ENCODE measurements around the gene ATF4.

Gene ATF4

DNA sequence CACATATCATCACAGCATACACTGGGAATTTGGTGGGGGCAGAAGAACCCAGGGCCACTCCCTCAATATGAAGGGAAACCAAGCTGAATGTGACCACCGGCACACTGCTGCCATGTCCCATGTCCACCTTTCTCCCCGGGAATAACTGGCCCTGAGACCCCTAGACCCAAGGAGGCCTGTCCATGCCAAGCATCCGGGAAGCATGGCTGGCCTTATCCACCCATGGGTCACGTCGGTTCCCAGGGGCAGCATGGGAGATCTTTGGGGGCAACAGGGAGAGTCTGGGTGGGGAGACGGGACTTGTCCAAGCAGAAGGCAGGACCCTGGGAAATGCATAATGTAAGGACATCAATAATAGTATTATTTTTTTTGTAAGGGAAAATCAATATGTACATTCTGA, 28.7 kb upstream of the ATF4 start:
- Histone ChIP-seq H2AFZ (ENCODE audit: low read length) (no peak overlapping the region), H3K27ac (replicated peaks; ENCODE audit: low read length) (no peak overlapping the region), H4K91ac (ENCODE audit: low read depth, low read length, poor library complexity) (no peak overlapping the region), H3K36me3 (replicated peaks in 1 of 2; ENCODE audit: control insufficient read depth in 2 of 2, insufficient read depth in 2 of 2, low read length in 2 of 2) (peaks cover 0 to 16% of the 10 kb centered on the region in 2 donors), H3K4me1 (ENCODE audit: control insufficient read depth in 2 of 2, insufficient read depth in 1 of 2, low read depth in 1 of 2, low read length in 2 of 2) (peaks cover 0 to 3% of the 10 kb centered on the region in 2 donors), H2BK15ac (ENCODE audit: low read length) (no peak overlapping the region), H3K23ac (ENCODE audit: low read depth, low read length, poor library complexity) (no peak overlapping the region), H3K9ac (ENCODE audit: low read depth, low read length, poor library complexity) (no peak overlapping the region), H2AK5ac (ENCODE audit: low read depth, low read length) (no peak overlapping the region), H3K9me3 (replicated peaks in 1 of 2; ENCODE audit: control insufficient read depth in 2 of 2, insufficient read depth in 1 of 2, low read depth in 1 of 2, low read length in 2 of 2) (no peaks in the 10 kb centered on the region), H2BK5ac (ENCODE audit: low read length) (no peak overlapping the region), H3K27me3 (ENCODE audit: control insufficient read depth in 3 of 3, insufficient read depth in 3 of 3, low read depth in 1 of 3, low read length in 3 of 3) (no peaks in the 10 kb centered on the region), H2BK12ac (ENCODE audit: low read length) (no peak overlapping the region), H3K4me2 (ENCODE audit: insufficient read depth, low read length, poor library complexity, severe bottlenecking) (no peak overlapping the region), H3K4me3 (ENCODE audit: low read length in 2 of 2) (no peak overlapping the region), H3K18ac (ENCODE audit: low read length) (no peak overlapping the region), H3K14ac (ENCODE audit: low read length) (no peak overlapping the region), H3K4ac (ENCODE audit: low read length) (no peak overlapping the region), H3K79me1 (ENCODE audit: low read depth, low read length) (peaks cover 1% of the 10 kb centered on the region), H4K8ac (ENCODE audit: low read depth, low read length) (no peak overlapping the region), H2BK120ac (ENCODE audit: low read depth, low read length) (no peak overlapping the region)
- WGBS, 2 donors (ENCODE audit: extremely low coverage in 2 of 2, insufficient read length in 2 of 2, insufficient replicate concordance in 1 of 2) = no CpG with 5 or more reads among the region's 6 CpGs
- no peak for DNase-seq (ENCODE audit: low spot score)

GRCh38 chr22:39492186-39492585, 28.2 kb upstream of the ATF4 start:
- no peak overlapping the region for H2BK12ac ChIP-seq (ENCODE audit: low read length)
- no peak overlapping the region for H3K18ac ChIP-seq (ENCODE audit: low read length)
- no peak overlapping the region for H4K91ac ChIP-seq (ENCODE audit: low read depth, low read length, poor library complexity)
- H3K23ac ChIP-seq (ENCODE audit: low read depth, low read length, poor library complexity) = no peak overlapping the region
- H4K8ac ChIP-seq (ENCODE audit: low read depth, low read length) = no peak overlapping the region
- H2BK15ac ChIP-seq (ENCODE audit: low read length) = no peak overlapping the region
- H3K9me3 ChIP-seq (replicated peaks in 1 of 2; ENCODE audit: control insufficient read depth in 2 of 2, insufficient read depth in 1 of 2, low read depth in 1 of 2, low read length in 2 of 2) = no peaks in the 10 kb centered on the region
- H3K4me1 ChIP-seq (ENCODE audit: control insufficient read depth in 2 of 2, insufficient read depth in 1 of 2, low read depth in 1 of 2, low read length in 2 of 2) = peaks cover 0 to 2% of the 10 kb centered on the region in 2 donors
- H3K4me2 ChIP-seq (ENCODE audit: insufficient read depth, low read length, poor library complexity, severe bottlenecking) = no peak overlapping the region
- no peak overlapping the region for H3K27ac ChIP-seq (replicated peaks; ENCODE audit: low read length)
- H3K27me3 ChIP-seq (ENCODE audit: control insufficient read depth in 3 of 3, insufficient read depth in 3 of 3, low read depth in 1 of 3, low read length in 3 of 3) = no peaks in the 10 kb centered on the region
- H3K4me3 ChIP-seq (ENCODE audit: low read length in 2 of 2) = no peak overlapping the region
- H3K14ac ChIP-seq (ENCODE audit: low read length) = no peak overlapping the region
- H2AFZ ChIP-seq (ENCODE audit: low read length) = no peak overlapping the region
- DNase-seq (ENCODE audit: low spot score) = no peak
- H2BK120ac ChIP-seq (ENCODE audit: low read depth, low read length) = no peak overlapping the region
- no peak overlapping the region for H2AK5ac ChIP-seq (ENCODE audit: low read depth, low read length)
- WGBS, 2 donors (ENCODE audit: extremely low coverage in 2 of 2, insufficient read length in 2 of 2, insufficient replicate concordance in 1 of 2) = no CpG with 5 or more reads among the region's 3 CpGs
- no peak overlapping the region for H2BK5ac ChIP-seq (ENCODE audit: low read length)
- H3K36me3 ChIP-seq (replicated peaks in 1 of 2; ENCODE audit: control insufficient read depth in 2 of 2, insufficient read depth in 2 of 2, low read length in 2 of 2) = peaks cover 0 to 15% of the 10 kb centered on the region in 2 donors
- H3K9ac ChIP-seq (ENCODE audit: low read depth, low read length, poor library complexity) = no peak overlapping the region
- H3K4ac ChIP-seq (ENCODE audit: low read length) = no peak overlapping the region
- peaks cover 1% of the 10 kb centered on the region for H3K79me1 ChIP-seq (ENCODE audit: low read depth, low read length)

DNA sequence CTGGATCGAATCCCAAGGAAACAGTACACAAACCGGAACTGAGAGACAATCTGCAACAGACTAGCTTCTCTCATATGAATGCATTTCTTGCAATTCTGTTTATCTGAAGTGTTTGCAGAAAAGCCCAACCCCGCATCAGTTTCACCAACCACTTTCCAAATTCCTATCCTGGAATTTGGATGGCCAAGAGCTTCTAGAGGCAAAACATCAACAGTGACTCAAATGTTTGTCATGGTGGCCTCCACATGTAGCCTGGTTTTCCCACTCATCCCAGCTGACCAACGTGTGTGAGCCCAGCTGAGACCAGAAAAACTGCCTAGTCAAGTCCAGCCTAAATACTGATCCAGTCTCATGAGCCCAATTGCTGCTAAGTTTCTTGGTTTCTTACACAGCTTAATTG, 26.6 kb upstream of the ATF4 start:
- no peak for DNase-seq (ENCODE audit: low spot score)
- Histone ChIP-seq H3K79me1 (ENCODE audit: low read depth, low read length) (peaks cover 1% of the 10 kb centered on the region), H3K14ac (ENCODE audit: low read length) (no peak overlapping the region), H3K18ac (ENCODE audit: low read length) (no peak overlapping the region), H4K8ac (ENCODE audit: low read depth, low read length) (no peak overlapping the region), H3K36me3 (replicated peaks in 1 of 2; ENCODE audit: control insufficient read depth in 2 of 2, insufficient read depth in 2 of 2, low read length in 2 of 2) (peaks cover 0 to 3% of the 10 kb centered on the region in 2 donors), H3K4me3 (ENCODE audit: low read length in 2 of 2) (no peak overlapping the region), H3K4me1 (ENCODE audit: control insufficient read depth in 2 of 2, insufficient read depth in 1 of 2, low read depth in 1 of 2, low read length in 2 of 2) (peaks cover 4 to 6% of the 10 kb centered on the region in 2 donors), H3K4me2 (ENCODE audit: insufficient read depth, low read length, poor library complexity, severe bottlenecking) (no peak overlapping the region), H3K27me3 (ENCODE audit: control insufficient read depth in 3 of 3, insufficient read depth in 3 of 3, low read depth in 1 of 3, low read length in 3 of 3) (no peaks in the 10 kb centered on the region), H2BK15ac (ENCODE audit: low read length) (no peak overlapping the region), H3K27ac (replicated peaks; ENCODE audit: low read length) (no peak overlapping the region), H3K9me3 (replicated peaks in 1 of 2; ENCODE audit: control insufficient read depth in 2 of 2, insufficient read depth in 1 of 2, low read depth in 1 of 2, low read length in 2 of 2) (no peaks in the 10 kb centered on the region), H2AFZ (ENCODE audit: low read length) (no peak overlapping the region), H4K91ac (ENCODE audit: low read depth, low read length, poor library complexity) (no peak overlapping the region), H2BK5ac (ENCODE audit: low read length) (no peak overlapping the region), H2AK5ac (ENCODE audit: low read depth, low read length) (no peak overlapping the region), H2BK120ac (ENCODE audit: low read depth, low read length) (no peak overlapping the region), H2BK12ac (ENCODE audit: low read length) (no peak overlapping the region), H3K23ac (ENCODE audit: low read depth, low read length, poor library complexity) (no peak overlapping the region), H3K9ac (ENCODE audit: low read depth, low read length, poor library complexity) (no peak overlapping the region), H3K4ac (ENCODE audit: low read length) (no peak overlapping the region)
- no CpG with 5 or more reads among the region's 4 CpGs for WGBS, 2 donors (ENCODE audit: extremely low coverage in 2 of 2, insufficient read length in 2 of 2, insufficient replicate concordance in 1 of 2)

DNA sequence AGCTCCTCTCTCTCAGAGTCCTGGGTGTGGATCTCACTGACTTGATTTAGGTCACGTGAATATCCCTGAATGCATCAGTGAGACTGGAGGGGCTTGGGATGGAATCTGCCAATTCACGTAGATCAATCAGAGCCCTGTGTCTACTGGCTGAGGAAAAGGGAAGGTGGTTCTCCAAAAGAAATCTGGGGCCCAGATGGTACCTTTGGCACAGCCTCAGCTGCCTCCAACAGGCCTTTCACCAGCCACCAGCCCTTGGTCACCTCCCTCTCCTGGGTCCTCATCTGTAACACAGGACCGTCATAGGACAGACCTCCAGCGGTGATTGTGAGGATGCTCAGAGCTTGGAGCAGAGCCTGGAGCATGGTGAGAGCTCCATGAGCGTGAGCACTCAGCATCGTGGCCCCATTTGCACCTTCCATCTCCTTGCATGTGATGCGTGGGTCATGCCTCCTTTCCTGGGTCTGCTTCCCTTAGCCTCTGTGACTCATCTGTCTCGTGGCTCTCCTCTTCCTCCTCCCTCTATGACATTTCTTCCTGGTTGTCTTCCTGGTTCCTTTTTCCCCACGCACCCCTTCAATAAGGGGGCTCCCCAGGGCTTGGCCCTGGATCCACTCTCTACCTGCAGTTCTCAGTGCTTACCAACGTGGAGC, 25.8 kb upstream of the ATF4 start:
- H3K79me1 ChIP-seq (ENCODE audit: low read depth, low read length) = no peaks in the 10 kb centered on the region
- H3K27ac ChIP-seq (replicated peaks; ENCODE audit: low read length) = no peak overlapping the region
- no peak overlapping the region for H2BK15ac ChIP-seq (ENCODE audit: low read length)
- WGBS, 2 donors (ENCODE audit: extremely low coverage in 2 of 2, insufficient read length in 2 of 2, insufficient replicate concordance in 1 of 2) = no CpG with 5 or more reads among the region's 10 CpGs
- H2AK5ac ChIP-seq (ENCODE audit: low read depth, low read length) = peak overlapping the region; percentile 74
- no peak overlapping the region for H3K4me3 ChIP-seq (ENCODE audit: low read length in 2 of 2)
- no peak overlapping the region for H3K14ac ChIP-seq (ENCODE audit: low read length)
- no peak overlapping the region for H3K4me2 ChIP-seq (ENCODE audit: insufficient read depth, low read length, poor library complexity, severe bottlenecking)
- no peak overlapping the region for H3K23ac ChIP-seq (ENCODE audit: low read depth, low read length, poor library complexity)
- no peak for DNase-seq (ENCODE audit: low spot score)
- H2AFZ ChIP-seq (ENCODE audit: low read length) = no peak overlapping the region
- no peak overlapping the region for H3K4ac ChIP-seq (ENCODE audit: low read length)
- no peak overlapping the region for H3K9ac ChIP-seq (ENCODE audit: low read depth, low read length, poor library complexity)
- peaks cover 5 to 7% of the 10 kb centered on the region in 2 donors for H3K4me1 ChIP-seq (ENCODE audit: control insufficient read depth in 2 of 2, insufficient read depth in 1 of 2, low read depth in 1 of 2, low read length in 2 of 2)
- H3K27me3 ChIP-seq (ENCODE audit: control insufficient read depth in 3 of 3, insufficient read depth in 3 of 3, low read depth in 1 of 3, low read length in 3 of 3) = no peaks in the 10 kb centered on the region
- H2BK12ac ChIP-seq (ENCODE audit: low read length) = peak overlapping the region; percentile 26
- no peak overlapping the region for H3K18ac ChIP-seq (ENCODE audit: low read length)
- H3K9me3 ChIP-seq (replicated peaks in 1 of 2; ENCODE audit: control insufficient read depth in 2 of 2, insufficient read depth in 1 of 2, low read depth in 1 of 2, low read length in 2 of 2) = no peaks in the 10 kb centered on the region
- H2BK120ac ChIP-seq (ENCODE audit: low read depth, low read length) = peak overlapping the region; percentile 6
- no peak overlapping the region for H4K8ac ChIP-seq (ENCODE audit: low read depth, low read length)
- peak overlapping the region; percentile 11 for H4K91ac ChIP-seq (ENCODE audit: low read depth, low read length, poor library complexity)
- H2BK5ac ChIP-seq (ENCODE audit: low read length) = no peak overlapping the region
- peaks cover 0 to under 1% of the 10 kb centered on the region in 2 donors for H3K36me3 ChIP-seq (replicated peaks in 1 of 2; ENCODE audit: control insufficient read depth in 2 of 2, insufficient read depth in 2 of 2, low read length in 2 of 2)
